Thyroid gland (tissue), 4 donors: Measurements from ENCODE around the gene LSM14B. TPM values are rescaled to one million over a fixed set of nuclear protein-coding genes. Genes with fewer than 3 reads are reported as not detected.

Source experiments
- DNase-seq, 2 donors: peaks; one replicate each; pipeline ENCODE4 v3.0.0-alpha.2; 2019
- H3K27ac ChIP-seq, 3 donors: fragments of 200-600 bp; sonication (generic); 1 replicate in 2 of 3; 2 replicates in 1 of 3; pipeline ENCODE4 v1.5.1; 2016 to 2019; ENCODE audit warnings: mild to moderate bottlenecking in 1 of 3, moderate library complexity in 1 of 3
- H3K27me3 ChIP-seq: fragments of 200-600 bp; sonication (generic); one replicate; pipeline ENCODE4 v1.5.1; 2019
- H3K36me3 ChIP-seq, 2 donors: fragments of 200-600 bp; sonication (generic); one replicate each; pipeline ENCODE4 v1.5.1; 2016 to 2019
- H3K4me1 ChIP-seq, 2 donors: fragments of 200-600 bp; sonication (generic); one replicate each; pipeline ENCODE4 v1.5.1; 2017 to 2019
- H3K4me3 ChIP-seq, 3 donors: fragments of 200-600 bp; sonication (generic); replicated peaks in 1 of 3; 1 replicate in 2 of 3; 2 replicates in 1 of 3; pipeline ENCODE4 v1.5.1; 2016; ENCODE audit warnings: mild to moderate bottlenecking in 1 of 3
- H3K9me3 ChIP-seq: fragments of 200-600 bp; sonication (generic); one replicate; pipeline ENCODE4 v1.5.1; 2017
- POLR2A ChIP-seq, 2 donors: fragments of 450-650 bp; IDR thresholded peaks; one replicate each; pipeline ENCODE4 v1.6.1; 2017; ENCODE audit warnings: antibody characterized with exemption in 2 of 2, mild to moderate bottlenecking in 2 of 2, moderate library complexity in 1 of 2
- WGBS, 2 donors: methylation state at CpG; one replicate each; pipeline ENCODE4 v1.1.5; 2017; 5-methylcytosine and 5-hydroxymethylcytosine counted together
- intact Hi-C: fragments of 100-400 bp; cut with DNase I; formaldehyde crosslinking; loops from one replicate; pipeline ENCODE4 v1.15.1; 2023
- total RNA-seq, 4 donors: library from RNA; depleted of rRNA; stranded (reverse); fragments of >200 nt; gene quantifications; one replicate each; pipeline ENCODE4 v1.2.3, GENCODE V29; 2016
- TF ChIP-seq, protein P1 (sequence below), 6 experiments: fragments of 200-600 bp in 3 of 6; fragments of 450-650 bp in 3 of 6; sonication (generic) in 3 of 6; IDR thresholded peaks; one replicate each; pipeline ENCODE4 v1.5.1; 2016 to 2019; ENCODE audit warnings: antibody characterized with exemption in 6 of 6, mild to moderate bottlenecking in 2 of 6, inconsistent platforms in 1 of 6, moderate library complexity in 1 of 6

The LSM14B gene
- total RNA-seq, 4 donors from 2014 or later = 25.3 to 27.9 (median 25.6) TPM

DNA sequence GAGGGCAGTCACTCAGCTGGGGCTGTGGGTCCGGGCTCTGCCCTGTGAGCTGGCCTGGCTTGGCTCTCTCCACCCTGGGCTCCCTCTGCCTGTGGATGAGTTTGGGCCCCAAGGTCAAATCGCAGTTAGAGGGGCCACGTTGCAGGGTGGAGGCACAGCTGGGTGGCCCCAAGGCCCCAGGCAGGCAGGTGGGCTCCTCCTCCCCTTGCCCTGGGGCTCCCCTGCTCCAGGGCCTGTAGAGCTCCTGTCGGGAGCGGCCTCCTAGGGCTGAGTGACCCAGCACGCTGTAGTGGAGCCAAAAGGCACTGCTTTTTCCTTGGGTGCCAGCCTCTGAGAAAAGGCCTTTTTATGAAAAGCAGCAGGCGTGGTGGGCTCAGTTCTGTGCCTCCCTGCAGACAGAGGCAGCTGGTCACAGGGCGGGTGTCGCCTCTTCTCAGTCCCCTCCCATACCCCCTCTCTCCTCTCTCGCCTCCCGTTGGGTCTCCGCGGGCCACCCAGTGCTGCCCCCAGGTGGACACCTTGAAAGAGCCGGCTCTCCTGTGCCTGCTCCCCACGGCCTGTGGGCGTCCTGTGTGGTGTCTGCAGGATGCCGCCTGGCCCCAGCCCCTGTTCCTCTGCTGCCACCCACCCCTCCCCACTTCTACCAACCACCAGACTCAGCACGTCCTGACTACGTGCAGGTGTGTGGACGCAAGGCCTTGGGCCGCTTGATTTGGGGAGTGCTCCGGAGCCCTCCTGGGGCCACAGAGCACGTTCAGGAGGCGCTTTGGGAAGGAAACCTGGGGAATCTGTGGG is 34.5 kb downstream of the LSM14B start:
- intact Hi-C loops = no loop called here

GRCh38 chr20:62157387-62158087 is 35.3 kb downstream of the LSM14B start:
- Histone ChIP-seq H3K27me3 (no peaks in the 10 kb centered on the region), H3K4me1 (peaks cover 0 to 5% of the 10 kb centered on the region in 2 donors), H3K36me3 (peaks cover 4 to 18% of the 10 kb centered on the region in 2 donors), H3K27ac (no peak overlapping the region), H3K4me3 (no peak overlapping the region), H3K9me3 (no peaks in the 10 kb centered on the region)
- intact Hi-C loops = no loop called here
- no peak for DNase-seq
- 90 to 91% methylated on average over 20 to 23 of the region's 25 CpGs for WGBS, 2 donors
- TF ChIP-seq POLR2A (IDR thresholded peaks at IDR 0.05) = no peak
- TF ChIP-seq, protein P1, sequence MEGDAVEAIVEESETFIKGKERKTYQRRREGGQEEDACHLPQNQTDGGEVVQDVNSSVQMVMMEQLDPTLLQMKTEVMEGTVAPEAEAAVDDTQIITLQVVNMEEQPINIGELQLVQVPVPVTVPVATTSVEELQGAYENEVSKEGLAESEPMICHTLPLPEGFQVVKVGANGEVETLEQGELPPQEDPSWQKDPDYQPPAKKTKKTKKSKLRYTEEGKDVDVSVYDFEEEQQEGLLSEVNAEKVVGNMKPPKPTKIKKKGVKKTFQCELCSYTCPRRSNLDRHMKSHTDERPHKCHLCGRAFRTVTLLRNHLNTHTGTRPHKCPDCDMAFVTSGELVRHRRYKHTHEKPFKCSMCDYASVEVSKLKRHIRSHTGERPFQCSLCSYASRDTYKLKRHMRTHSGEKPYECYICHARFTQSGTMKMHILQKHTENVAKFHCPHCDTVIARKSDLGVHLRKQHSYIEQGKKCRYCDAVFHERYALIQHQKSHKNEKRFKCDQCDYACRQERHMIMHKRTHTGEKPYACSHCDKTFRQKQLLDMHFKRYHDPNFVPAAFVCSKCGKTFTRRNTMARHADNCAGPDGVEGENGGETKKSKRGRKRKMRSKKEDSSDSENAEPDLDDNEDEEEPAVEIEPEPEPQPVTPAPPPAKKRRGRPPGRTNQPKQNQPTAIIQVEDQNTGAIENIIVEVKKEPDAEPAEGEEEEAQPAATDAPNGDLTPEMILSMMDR (IDR thresholded peaks at IDR 0.05) = no peak

More for the DNA sequence above, 34.5 kb downstream of the LSM14B start:
- Histone ChIP-seq H3K9me3 (no peaks in the 10 kb centered on the region), H3K4me1 (peaks cover 0 to 5% of the 10 kb centered on the region in 2 donors), H3K27ac (no peak overlapping the region), H3K36me3 (peaks cover 4 to 16% of the 10 kb centered on the region in 2 donors), H3K27me3 (no peaks in the 10 kb centered on the region), H3K4me3 (no peak overlapping the region)
- DNase-seq = peak; percentile 55 to 63
- 39 to 64% methylated on average over 15 to 20 of the region's 24 CpGs for WGBS, 2 donors
- TF ChIP-seq, protein P1 (IDR thresholded peaks at IDR 0.05) = peak in 5 of 6 experiments; percentile 34 to 74 (median 45)
- TF ChIP-seq POLR2A (IDR thresholded peaks at IDR 0.05) = no peak

GRCh38 chr20:62158088-62158400 is 35.8 kb downstream of the LSM14B start:
- 92 to 96% methylated on average over 7 to 11 of the region's 12 CpGs for WGBS, 2 donors

DNA sequence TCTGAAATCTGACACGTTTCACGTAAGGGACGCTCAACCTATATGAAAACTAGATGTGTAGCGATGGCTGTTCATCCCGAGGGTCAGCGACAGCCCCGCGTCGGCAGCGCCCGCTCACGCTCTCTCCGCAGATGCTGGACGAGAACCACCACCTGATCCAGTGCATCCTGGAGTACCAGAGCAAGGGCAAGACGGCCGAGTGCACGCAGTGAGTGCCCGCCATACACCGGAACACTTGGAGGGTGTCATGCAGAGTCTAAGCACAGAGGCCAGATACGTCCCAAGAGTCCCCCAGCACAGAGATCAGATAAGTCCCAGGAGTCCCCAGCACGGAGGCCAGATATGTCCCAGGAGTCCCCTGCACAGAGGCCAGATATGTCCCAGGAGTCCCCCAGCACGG is 36.3 kb downstream of the LSM14B start:
- no peak for DNase-seq
- H3K9me3 ChIP-seq = no peaks in the 10 kb centered on the region
- intact Hi-C loops = no loop called here
- WGBS, 2 donors = 95 to 97% methylated on average over 17 to 21 of the region's 22 CpGs
- H3K4me3 ChIP-seq = no peak overlapping the region
- peaks cover 0 to 5% of the 10 kb centered on the region in 2 donors for H3K4me1 ChIP-seq
- no peak overlapping the region for H3K27ac ChIP-seq
- peaks cover 10 to 26% of the 10 kb centered on the region in 2 donors for H3K36me3 ChIP-seq
- no peaks in the 10 kb centered on the region for H3K27me3 ChIP-seq
- no peak for TF ChIP-seq POLR2A (IDR thresholded peaks at IDR 0.05)
- TF ChIP-seq, protein P1 (IDR thresholded peaks at IDR 0.05) = no peak

More at GRCh38 chr20:62158088-62158400, 35.8 kb downstream of the LSM14B start:
- Histone ChIP-seq H3K27me3 (no peaks in the 10 kb centered on the region), H3K4me3 (no peak overlapping the region), H3K36me3 (peaks cover 9 to 23% of the 10 kb centered on the region in 2 donors), H3K4me1 (peaks cover 0 to 5% of the 10 kb centered on the region in 2 donors), H3K9me3 (no peaks in the 10 kb centered on the region), H3K27ac (no peak overlapping the region)
- no peak for TF ChIP-seq POLR2A (IDR thresholded peaks at IDR 0.05)
- TF ChIP-seq, protein P1 (IDR thresholded peaks at IDR 0.05) = no peak
- intact Hi-C loops = no loop called here
- no peak for DNase-seq

DNA sequence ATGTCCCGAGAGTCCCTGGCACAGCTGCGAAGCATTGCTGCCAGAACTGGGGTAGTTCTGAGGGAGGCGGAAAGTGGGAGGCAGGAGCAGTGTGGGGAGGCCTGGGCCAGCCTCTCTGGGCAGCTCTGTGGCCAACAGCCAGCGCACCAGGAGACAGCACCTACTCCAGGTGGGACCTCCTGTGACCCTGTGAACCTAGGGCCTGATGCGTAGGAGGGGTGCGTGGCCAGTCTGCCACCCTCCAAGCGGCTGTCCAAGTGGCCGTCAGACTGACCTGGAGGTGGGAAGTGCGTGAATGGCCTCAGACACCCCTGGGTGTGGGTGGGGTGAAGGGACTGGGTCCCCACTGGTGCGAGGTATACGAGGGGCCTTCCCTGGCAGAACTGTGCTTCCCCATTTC is 36.8 kb downstream of the LSM14B start:
- WGBS, 2 donors = 90 to 94% methylated on average over 7 to 11 of the region's 11 CpGs
- Histone ChIP-seq H3K4me1 (peaks cover 0 to 5% of the 10 kb centered on the region in 2 donors), H3K27ac (no peak overlapping the region), H3K9me3 (no peaks in the 10 kb centered on the region), H3K27me3 (no peaks in the 10 kb centered on the region), H3K4me3 (no peak overlapping the region), H3K36me3 (peaks cover 15 to 30% of the 10 kb centered on the region in 2 donors)
- TF ChIP-seq, protein P1 (IDR thresholded peaks at IDR 0.05) = no peak
- TF ChIP-seq POLR2A (IDR thresholded peaks at IDR 0.05) = no peak
- intact Hi-C loops = no loop called here
- DNase-seq = no peak
